HL-60 (cell line): ENCODE measurements around the gene NF1.

Experiments
- DNase-seq, 2 experiments: peaks; one replicate each; pipeline ENCODE4 v3.0.0-alpha.2; 2010 to 2020; ENCODE audit warnings: low read depth in 1 of 2, low spot score in 1 of 2
- H3K27ac ChIP-seq: fragments of 250-450 bp; sonication (Bioruptor Pico); replicated peaks from 2 replicates; pipeline ENCODE4 v1.5.1; 2020; ENCODE audit warnings: mild to moderate bottlenecking, moderate library complexity
- H3K27me3 ChIP-seq: fragments of 250-450 bp; sonication (Bioruptor Pico); 2 replicates; pipeline ENCODE4 v1.5.1; 2021; ENCODE audit warnings: mild to moderate bottlenecking, moderate library complexity; ENCODE audit not compliant: insufficient read depth, poor library complexity, severe bottlenecking
- H3K4me3 ChIP-seq: replicated peaks from 2 replicates; pipeline ENCODE4 v1.5.1; 2011; ENCODE audit warnings: mild to moderate bottlenecking, control low read depth, low read length; ENCODE audit not compliant: insufficient read depth
- GABPA ChIP-seq: IDR thresholded peaks from 2 replicates; pipeline ENCODE4 v1.6.1; 2012; ENCODE audit warnings: low read depth
- POLR2AphosphoS5 ChIP-seq: IDR thresholded peaks from 2 replicates; pipeline ENCODE4 v1.6.1; 2012; ENCODE audit warnings: low read depth
- REST ChIP-seq: IDR thresholded peaks from 2 replicates; pipeline ENCODE4 v1.6.1; 2012; ENCODE audit warnings: low read depth; ENCODE audit not compliant: insufficient replicate concordance
- SPI1 ChIP-seq: IDR thresholded peaks from 2 replicates; pipeline ENCODE4 v1.6.1; 2012; ENCODE audit warnings: low read depth, mild to moderate bottlenecking, borderline replicate concordance
- TF ChIP-seq, protein P1 (sequence below): IDR thresholded peaks from one replicate; pipeline ENCODE4 v1.5.1; 2011; ENCODE audit warnings: low read length, control low read depth, inconsistent platforms; ENCODE audit not compliant: insufficient read depth

NF1 gene

GRCh38 chr17:31314782-31315100 lies 220.0 kb downstream of the NF1 start:
- DNase-seq, result no peak
- TF ChIP-seq POLR2AphosphoS5 (no peak), REST (no peak), GABPA (no peak), SPI1 (no peak)
- TF ChIP-seq, protein P1, sequence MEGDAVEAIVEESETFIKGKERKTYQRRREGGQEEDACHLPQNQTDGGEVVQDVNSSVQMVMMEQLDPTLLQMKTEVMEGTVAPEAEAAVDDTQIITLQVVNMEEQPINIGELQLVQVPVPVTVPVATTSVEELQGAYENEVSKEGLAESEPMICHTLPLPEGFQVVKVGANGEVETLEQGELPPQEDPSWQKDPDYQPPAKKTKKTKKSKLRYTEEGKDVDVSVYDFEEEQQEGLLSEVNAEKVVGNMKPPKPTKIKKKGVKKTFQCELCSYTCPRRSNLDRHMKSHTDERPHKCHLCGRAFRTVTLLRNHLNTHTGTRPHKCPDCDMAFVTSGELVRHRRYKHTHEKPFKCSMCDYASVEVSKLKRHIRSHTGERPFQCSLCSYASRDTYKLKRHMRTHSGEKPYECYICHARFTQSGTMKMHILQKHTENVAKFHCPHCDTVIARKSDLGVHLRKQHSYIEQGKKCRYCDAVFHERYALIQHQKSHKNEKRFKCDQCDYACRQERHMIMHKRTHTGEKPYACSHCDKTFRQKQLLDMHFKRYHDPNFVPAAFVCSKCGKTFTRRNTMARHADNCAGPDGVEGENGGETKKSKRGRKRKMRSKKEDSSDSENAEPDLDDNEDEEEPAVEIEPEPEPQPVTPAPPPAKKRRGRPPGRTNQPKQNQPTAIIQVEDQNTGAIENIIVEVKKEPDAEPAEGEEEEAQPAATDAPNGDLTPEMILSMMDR, result no peak
- Histone ChIP-seq H3K27me3 (no peaks in the 10 kb centered on the region), H3K4me3 (no peak overlapping the region), H3K27ac (peak overlapping the region; percentile 91)

GRCh38 chr17:31318298-31318801 lies 223.6 kb downstream of the NF1 start:
- DNase-seq, result peak; percentile 65 to 78
- Histone ChIP-seq H3K27ac (peak overlapping the region; percentile 89), H3K27me3 (no peaks in the 10 kb centered on the region), H3K4me3 (peak overlapping the region; percentile 19)
- TF ChIP-seq POLR2AphosphoS5 (peak; percentile 40), SPI1 (no peak)

- H3K4me3 ChIP-seq, result peak overlapping the region; percentile 55
These were observed 224.3 kb downstream of the NF1 start for GRCh38 chr17:31318851-31319661.

GRCh38 chr17:31320241-31320640 lies 225.5 kb downstream of the NF1 start:
- peak overlapping the region; percentile 89 for H3K27ac ChIP-seq

More at GRCh38 chr17:31318851-31319661, 224.3 kb downstream of the NF1 start:
- Histone ChIP-seq H3K27me3 (no peaks in the 10 kb centered on the region), H3K27ac (peak overlapping the region; percentile 89)
- DNase-seq, result peak in 1 of 2 experiments; percentile 38
- TF ChIP-seq REST (no peak), POLR2AphosphoS5 (no peak), GABPA (no peak), SPI1 (peak; percentile 63; the same call in 1 of the 2 replicates)

More at GRCh38 chr17:31320241-31320640, 225.5 kb downstream of the NF1 start:
- H3K27me3 ChIP-seq, result no peaks in the 10 kb centered on the region
- H3K4me3 ChIP-seq, result peak overlapping the region; percentile 55
- TF ChIP-seq GABPA (no peak), SPI1 (no peak), POLR2AphosphoS5 (no peak), REST (no peak)
- TF ChIP-seq, protein P1, result no peak
- DNase-seq, result no peak
